GM13977 (cell line): ENCODE results near the gene PARP1.

Experiments used
- DNase-seq: peaks from one replicate; pipeline ENCODE4 v3.0.0; 2012; ENCODE audit warnings: low spot score
- CTCF ChIP-seq: IDR thresholded peaks from 2 replicates; pipeline ENCODE4 v1.5.1; 2012; ENCODE audit warnings: mild to moderate bottlenecking, control low read depth; ENCODE audit not compliant: insufficient read depth; ENCODE audit errors: extremely low read depth, missing control alignments
- in situ Hi-C: fragments of 300-500 bp; cut with MboI; formaldehyde crosslinking; loops from one replicate; pipeline ENCODE4 v1.12.0; 2022; ENCODE audit warnings: low sequenced_read_pairs, low pct_unique_long_range_greater_than_20kb, mixed read lengths, inconsistent platforms; ENCODE audit not compliant: unreplicated experiment

Gene PARP1

GRCh38 chr1:226397011-226397926 lies 10.6 kb downstream of the PARP1 start:
- DNase-seq, result no peak
- in situ Hi-C loops, result no loop called here
- no peak for TF ChIP-seq CTCF

- no peak for TF ChIP-seq CTCF
- in situ Hi-C loops, result no loop called here
- no peak for DNase-seq
Observed at GRCh38 chr1:226395753-226396152, 12.1 kb downstream of the PARP1 start.

GRCh38 chr1:226394462-226394861 lies 13.4 kb downstream of the PARP1 start:
- no peak for TF ChIP-seq CTCF
- no peak for DNase-seq
- in situ Hi-C loops, result no loop called here

- DNase-seq, result no peak
- in situ Hi-C loops, result no loop called here
- no peak for TF ChIP-seq CTCF
Observed at GRCh38 chr1:226390681-226391080, 17.2 kb downstream of the PARP1 start.

- no peak for DNase-seq
- no peak for TF ChIP-seq CTCF
- in situ Hi-C loops, result no loop called here
Observed at GRCh38 chr1:226388131-226388530, 19.8 kb downstream of the PARP1 start.

- TF ChIP-seq CTCF, result no peak
- in situ Hi-C loops, result no loop called here
Observed at GRCh38 chr1:226384717-226385116, 23.2 kb downstream of the PARP1 start.

More at GRCh38 chr1:226384717-226385116, 23.2 kb downstream of the PARP1 start:
- no peak for DNase-seq
